ENCODE results near the gene CCDC33. TPM values are rescaled to one million over a fixed set of nuclear protein-coding genes. Genes with fewer than 3 reads are reported as not detected.

Gene CCDC33
- total RNA-seq, 1 experiment from 2014 or later = not detected

DNA sequence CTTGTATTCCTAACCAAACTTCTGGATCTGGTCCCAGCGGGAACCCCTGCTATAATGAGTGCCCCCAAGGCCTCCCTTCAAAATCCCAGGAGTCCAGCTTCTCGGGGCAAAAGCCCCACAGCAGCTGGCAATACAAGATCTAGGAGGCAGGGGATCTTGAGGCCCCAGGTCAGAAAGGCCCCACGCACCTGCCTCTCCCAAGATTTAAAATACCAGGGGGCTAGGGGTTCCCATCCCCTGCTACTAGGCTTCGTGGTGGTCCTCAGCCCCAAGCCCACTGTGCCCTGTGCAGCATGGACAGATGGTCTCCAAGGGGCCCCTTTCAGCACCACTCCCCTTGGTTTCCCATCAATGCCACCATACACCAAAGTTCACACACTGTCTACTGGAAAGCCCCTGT lies 147.2 kb downstream of the CCDC33 start:
- in situ Hi-C loops (cut with HindIII; ENCODE audit: low pct_unique_long_range_greater_than_20kb, low sequenced_read_pairs) = no loop called here
- DNase-seq (ENCODE audit: low read depth, low spot score) = no peak
- POLR2A ChIA-PET = no interaction called here
- Histone ChIP-seq H3K4me1 (ENCODE audit: control insufficient read depth, insufficient read depth, low read length) (peaks cover 34% of the 10 kb centered on the region), H3K9me3 (ENCODE audit: control insufficient read depth, insufficient read depth, low read depth, low read length) (no peaks in the 10 kb centered on the region), H3K27ac (ENCODE audit: low read length) (no peak overlapping the region), H3K27me3 (ENCODE audit: control insufficient read depth, insufficient read depth, low read length) (no peaks in the 10 kb centered on the region), H3K36me3 (ENCODE audit: control insufficient read depth, insufficient read depth, low read length) (no peaks in the 10 kb centered on the region), H3K4me3 (ENCODE audit: low read depth in 2 of 2, low read length in 2 of 2) (no peak overlapping the region)
- intact Hi-C loops (cut with micrococcal nuclease; ENCODE audit: unreplicated experiment) = loop anchor here (5.0 kb wide), 1 partner anchor 159 kb away; the partner anchor contains the start of gene ARID3B
- TF ChIP-seq TCF7L2 (IDR thresholded peaks at IDR 0.05; ENCODE audit: low read depth, low read length) (no peak), POLR2AphosphoS5 (IDR thresholded peaks at IDR 0.05; ENCODE audit: low read depth, low read length) (no peak), SIN3A (IDR thresholded peaks at IDR 0.05; ENCODE audit: borderline replicate concordance, insufficient read depth, low read depth, low read length) (no peak), REST (IDR thresholded peaks at IDR 0.05; ENCODE audit: insufficient read depth in 1 of 2, low read depth in 2 of 2, low read length in 1 of 2) (no peak)
- TF ChIP-seq, protein P1, sequence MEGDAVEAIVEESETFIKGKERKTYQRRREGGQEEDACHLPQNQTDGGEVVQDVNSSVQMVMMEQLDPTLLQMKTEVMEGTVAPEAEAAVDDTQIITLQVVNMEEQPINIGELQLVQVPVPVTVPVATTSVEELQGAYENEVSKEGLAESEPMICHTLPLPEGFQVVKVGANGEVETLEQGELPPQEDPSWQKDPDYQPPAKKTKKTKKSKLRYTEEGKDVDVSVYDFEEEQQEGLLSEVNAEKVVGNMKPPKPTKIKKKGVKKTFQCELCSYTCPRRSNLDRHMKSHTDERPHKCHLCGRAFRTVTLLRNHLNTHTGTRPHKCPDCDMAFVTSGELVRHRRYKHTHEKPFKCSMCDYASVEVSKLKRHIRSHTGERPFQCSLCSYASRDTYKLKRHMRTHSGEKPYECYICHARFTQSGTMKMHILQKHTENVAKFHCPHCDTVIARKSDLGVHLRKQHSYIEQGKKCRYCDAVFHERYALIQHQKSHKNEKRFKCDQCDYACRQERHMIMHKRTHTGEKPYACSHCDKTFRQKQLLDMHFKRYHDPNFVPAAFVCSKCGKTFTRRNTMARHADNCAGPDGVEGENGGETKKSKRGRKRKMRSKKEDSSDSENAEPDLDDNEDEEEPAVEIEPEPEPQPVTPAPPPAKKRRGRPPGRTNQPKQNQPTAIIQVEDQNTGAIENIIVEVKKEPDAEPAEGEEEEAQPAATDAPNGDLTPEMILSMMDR (IDR thresholded peaks at IDR 0.05) = no peak
- BruUV-seq (replicated peaks) = no TSS peak
- no peak for ATAC-seq
- CTCF ChIA-PET = no interaction called here

DNA sequence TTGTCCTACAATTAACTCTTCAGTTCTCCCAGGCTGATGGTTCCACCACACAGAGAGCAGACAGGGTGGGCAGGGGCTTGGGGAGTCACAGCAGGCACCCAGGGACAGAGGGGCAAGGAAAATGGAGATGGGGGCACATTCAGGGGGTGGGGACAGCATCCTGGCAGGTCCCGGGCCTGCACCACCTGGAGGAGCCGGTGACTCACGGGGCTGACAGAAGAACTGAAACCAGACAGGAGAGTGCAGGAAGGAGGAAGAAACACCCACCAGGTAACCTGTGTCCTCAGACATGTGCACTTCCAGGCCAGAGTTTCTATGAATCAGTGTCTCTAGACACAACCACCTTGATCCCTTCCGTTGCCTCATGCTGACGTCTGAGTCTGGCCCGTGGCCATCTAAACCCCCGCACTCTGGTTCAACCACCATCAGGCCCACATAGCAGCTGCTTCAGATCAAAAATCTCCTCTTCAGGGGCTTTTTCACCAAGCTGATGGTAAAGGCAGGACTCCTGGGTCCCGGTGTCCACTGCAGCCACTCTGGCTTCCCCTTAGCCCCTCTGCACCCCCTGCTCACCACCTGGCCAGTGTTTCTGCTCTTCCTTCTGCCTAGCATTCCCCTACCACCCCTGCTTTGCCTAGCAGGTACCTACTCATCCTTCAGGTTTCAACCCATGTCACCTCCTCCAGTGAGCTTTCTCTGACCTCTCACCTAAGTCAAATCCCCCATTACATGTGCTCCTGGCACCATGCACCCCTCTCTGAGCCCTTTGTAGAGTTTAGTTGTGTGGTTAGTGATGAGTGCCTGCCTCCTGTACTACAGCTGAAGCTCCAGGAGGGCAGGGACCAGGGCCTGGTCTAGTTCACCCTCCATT lies 147.8 kb downstream of the CCDC33 start:
- Histone ChIP-seq H3K27me3 (ENCODE audit: control insufficient read depth, insufficient read depth, low read length) (no peaks in the 10 kb centered on the region), H3K36me3 (ENCODE audit: control insufficient read depth, insufficient read depth, low read length) (no peaks in the 10 kb centered on the region), H3K4me1 (ENCODE audit: control insufficient read depth, insufficient read depth, low read length) (peaks cover 39% of the 10 kb centered on the region), H3K4me3 (ENCODE audit: low read depth in 2 of 2, low read length in 2 of 2) (no peak overlapping the region), H3K27ac (ENCODE audit: low read length) (peak overlapping the region; percentile 37; the same call in 1 of the 2 replicates), H3K9me3 (ENCODE audit: control insufficient read depth, insufficient read depth, low read depth, low read length) (no peaks in the 10 kb centered on the region)
- in situ Hi-C loops (cut with HindIII; ENCODE audit: low pct_unique_long_range_greater_than_20kb, low sequenced_read_pairs) (no loop called here), intact Hi-C loops (cut with micrococcal nuclease; ENCODE audit: unreplicated experiment) (loop anchor here (5.0 kb wide), 1 partner anchor 158 kb away; the partner anchor contains the start of gene ARID3B)
- ChIA-PET POLR2A (interaction anchor here (0.6 kb wide), 1 partner anchor 389 kb away, joined by 4 read pairs; the partner anchor contains the start of gene PML), CTCF (interaction anchor here (0.6 to 1.5 kb wide), 2 partner anchors 47 to 55 kb away, joined by 5 read pairs; no protein-coding TSS in a partner anchor)
- BruUV-seq (replicated peaks) = no TSS peak
- no peak for TF ChIP-seq TCF7L2 (IDR thresholded peaks at IDR 0.05; ENCODE audit: low read depth, low read length)
- no peak for TF ChIP-seq SIN3A (IDR thresholded peaks at IDR 0.05; ENCODE audit: borderline replicate concordance, insufficient read depth, low read depth, low read length)
- TF ChIP-seq POLR2AphosphoS5 (IDR thresholded peaks at IDR 0.05; ENCODE audit: low read depth, low read length) = no peak
- no peak for TF ChIP-seq REST (IDR thresholded peaks at IDR 0.05; ENCODE audit: insufficient read depth in 1 of 2, low read depth in 2 of 2, low read length in 1 of 2)
- TF ChIP-seq, protein P1 (IDR thresholded peaks at IDR 0.05) = no peak
- ATAC-seq (no peak), DNase-seq (ENCODE audit: low read depth, low spot score) (no peak)

Data from Panc1 (cell line).